Inflammatory macrophage (primary cell): ENCODE data around the gene CCDC69.
A peak's percentile ranks its signal among the peaks of the same experiment; 100 is the strongest.

ENCODE experiments used
- DNase-seq, 2 donors: peaks; one replicate each; pipeline ENCODE4 v3.0.0-alpha.2; 2020 to 2022

Gene CCDC69

DNA sequence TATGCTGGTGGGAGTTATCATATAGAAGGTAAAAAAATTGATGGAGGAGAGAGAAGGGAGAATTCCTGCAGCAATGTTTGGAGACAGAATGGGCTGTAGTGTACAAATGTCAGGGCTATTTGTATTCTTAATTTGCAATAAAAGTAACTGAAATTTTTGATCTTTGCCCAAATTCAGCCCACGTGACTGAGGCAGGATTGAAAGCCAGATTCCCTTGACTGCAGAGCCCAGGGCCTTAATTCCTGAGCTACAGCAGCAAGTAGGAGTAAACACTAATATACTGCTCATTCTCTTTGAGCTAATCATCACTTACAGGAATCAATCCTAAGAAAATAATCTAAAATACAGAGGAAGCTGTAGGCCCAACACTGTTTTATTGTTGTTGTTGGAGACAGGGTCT lies 61.1 kb downstream of the CCDC69 start:
- DNase-seq: no peak

DNA sequence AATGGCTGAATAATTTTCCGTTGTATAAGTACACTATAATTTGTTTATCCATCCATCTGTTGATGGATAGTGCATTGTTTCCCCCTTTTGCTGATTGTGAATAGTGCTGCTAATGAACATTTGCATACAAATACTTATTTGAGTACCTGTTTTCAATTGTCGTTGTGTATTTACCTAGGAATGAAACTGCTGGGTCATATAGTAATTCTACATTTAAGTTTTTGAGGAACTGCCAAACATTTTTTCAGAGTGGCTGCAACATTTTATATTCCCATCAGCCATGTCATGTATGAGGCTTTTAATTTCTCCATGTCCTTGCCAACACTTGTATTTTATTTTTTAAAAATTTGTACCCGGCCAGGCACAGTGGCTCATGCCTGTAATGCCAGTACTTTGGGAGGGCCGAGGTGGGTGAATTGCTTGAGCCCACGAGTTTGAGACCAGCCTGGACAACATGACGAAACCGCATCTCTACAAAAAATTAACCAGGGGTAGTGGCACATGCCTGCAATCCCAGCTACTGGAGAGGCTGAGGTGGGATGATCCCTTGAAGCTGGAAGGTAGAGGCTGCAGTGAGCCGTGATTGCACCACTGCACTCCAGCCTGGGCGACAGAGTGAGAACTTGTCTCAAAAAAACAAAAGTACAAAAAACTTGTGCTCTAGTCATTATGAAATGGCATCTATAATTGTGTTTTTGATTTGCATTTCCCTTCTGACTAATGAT lies 64.1 kb downstream of the CCDC69 start:
- no peak for DNase-seq

DNA sequence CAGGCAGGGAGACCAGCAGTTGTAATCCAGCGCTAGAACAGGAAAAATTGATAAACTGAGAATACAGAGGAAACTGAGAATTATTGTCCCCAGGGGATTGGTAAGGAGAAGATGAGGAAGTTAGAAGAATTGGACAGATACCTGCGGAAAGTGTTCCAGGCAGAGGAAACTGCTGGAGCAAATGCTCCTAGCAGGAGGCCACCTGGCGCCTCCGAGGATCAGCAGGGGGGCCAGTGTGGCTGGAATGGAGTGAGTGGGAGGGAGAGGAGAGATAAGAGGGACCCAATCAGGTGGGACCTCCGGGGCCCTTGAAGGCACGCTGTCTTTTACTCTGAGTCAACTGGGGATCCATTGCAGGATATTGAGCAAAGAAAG lies 65.6 kb downstream of the CCDC69 start:
- no peak for DNase-seq

DNA sequence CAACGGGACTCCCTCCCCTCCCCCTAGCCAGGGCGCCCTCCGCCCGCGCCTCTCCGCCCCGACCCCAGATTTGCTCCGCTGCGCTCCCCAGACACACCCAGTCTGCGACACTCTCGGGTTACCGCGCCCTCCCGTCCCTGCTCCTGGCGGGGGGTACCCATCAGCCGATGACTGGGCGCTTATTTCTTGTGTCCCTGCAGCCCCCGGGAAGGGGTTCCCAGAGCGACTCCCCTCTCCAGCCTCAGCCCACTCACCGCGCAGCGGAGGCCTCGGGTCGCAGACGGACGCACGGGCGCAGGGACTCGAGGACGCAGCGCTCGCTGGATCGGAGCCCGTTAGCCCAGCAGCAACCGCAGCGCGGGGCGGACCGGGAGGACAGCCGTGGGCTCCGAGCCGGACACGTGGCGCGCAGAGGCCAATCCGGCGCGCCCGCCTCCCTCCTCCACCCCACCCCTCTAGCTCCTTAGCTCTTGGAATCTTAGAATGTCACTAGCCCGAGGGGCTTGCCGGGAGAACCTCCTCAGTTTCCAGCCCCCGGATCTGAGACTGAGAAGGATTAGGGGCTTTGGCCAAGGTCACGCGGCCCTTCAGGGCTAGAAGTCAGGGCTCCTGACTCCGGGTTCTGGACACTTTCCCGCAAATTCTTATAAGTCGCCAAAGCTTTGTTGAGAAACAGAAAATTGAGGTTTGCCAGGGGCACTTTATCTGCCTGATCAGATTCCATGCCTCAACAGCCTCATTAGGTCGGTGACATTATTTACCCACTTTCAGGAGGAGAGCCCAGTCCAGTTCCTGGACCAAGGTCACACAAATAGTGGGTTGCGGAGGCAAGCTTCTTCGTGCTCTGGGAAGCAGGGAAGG lies 66.2 kb downstream of the CCDC69 start, which contains the start of gene ANXA6:
TSS of gene ANXA6 (minus strand) at position 354 of the 861 bp plus-strand sequence. CDS start 9,878 bp downstream, outside the sequence.
- peak; percentile 78 to 81 for DNase-seq

DNA sequence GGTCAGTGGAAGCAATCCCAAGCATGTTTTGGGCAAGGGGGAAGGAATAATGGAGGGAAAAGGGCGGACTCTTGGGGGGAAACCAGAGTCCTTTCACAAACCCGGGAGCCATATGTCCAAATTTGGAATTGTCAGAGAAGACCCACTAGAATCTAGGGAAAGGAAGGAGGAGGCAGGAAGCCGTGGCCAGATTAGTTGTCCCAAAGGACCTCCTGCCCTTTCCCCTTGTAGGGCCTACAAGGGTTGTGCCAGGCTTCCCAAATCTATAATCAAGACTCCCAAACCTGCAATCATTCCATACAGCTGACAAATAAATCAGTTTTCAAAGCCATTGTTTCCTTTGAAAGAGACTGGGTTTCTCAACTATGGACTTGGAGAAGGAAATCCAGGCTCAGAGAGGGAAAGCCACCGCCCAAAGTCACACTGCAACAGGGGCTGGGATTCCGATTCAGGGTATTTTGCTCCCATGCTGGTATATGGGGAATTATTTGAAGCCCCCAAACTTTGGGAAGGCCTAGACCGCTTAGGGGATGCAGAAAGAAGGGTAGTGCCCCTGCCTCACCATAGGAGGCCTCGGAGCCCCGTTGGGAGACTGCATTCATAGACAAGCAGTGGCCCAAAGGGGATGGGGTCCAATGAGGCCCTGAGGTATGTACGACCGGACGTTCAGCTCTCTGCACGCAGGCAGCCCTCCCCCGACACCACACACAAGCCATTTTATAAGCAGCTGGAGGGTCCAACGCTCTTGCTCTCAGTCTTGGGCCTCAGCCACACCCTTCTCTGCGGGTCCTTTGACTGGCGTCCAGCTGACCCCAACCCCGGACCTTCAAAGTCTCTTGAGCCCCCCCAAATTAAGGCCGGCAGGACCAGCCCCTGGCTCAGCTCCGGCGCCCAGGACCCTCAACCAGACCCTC lies 67.1 kb downstream of the CCDC69 start:
- DNase-seq: no peak

DNA sequence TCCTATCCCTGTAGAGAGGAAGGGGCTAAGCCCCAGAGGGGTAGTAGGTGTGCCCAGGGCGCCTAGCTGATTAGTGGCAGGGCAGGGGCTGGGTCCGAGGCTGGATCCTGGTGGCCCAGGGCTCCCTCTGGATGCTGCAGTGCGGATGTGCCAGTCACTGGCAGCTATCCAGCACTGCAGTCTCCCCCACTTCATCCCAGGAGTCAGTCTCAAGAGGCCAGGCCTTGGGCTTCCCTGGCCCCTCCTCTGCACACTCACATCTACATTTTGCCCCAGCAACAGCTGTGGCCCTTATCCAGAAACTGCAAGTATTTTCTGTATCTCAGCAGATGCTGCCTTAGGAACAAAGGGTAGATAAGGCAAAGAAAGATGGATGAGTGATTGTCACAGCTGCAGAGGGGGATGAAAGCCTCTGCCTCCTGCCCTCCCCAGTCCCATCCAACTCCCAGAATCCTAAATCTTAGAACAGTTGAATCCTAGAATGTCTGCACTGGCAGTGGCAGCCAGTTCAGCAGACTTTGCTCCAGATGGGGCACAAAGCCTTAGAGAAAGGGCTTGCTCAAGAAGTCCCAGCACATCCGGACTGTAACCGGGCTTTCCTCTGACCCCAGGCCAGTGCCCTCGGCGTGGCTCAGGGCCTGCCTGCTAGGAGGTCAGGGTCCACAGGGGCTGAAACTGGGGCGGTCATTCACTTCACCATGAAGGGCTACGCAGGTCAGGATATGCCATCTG lies 68.0 kb downstream of the CCDC69 start:
- DNase-seq: peak in 1 of 2 donors; percentile 7

DNA sequence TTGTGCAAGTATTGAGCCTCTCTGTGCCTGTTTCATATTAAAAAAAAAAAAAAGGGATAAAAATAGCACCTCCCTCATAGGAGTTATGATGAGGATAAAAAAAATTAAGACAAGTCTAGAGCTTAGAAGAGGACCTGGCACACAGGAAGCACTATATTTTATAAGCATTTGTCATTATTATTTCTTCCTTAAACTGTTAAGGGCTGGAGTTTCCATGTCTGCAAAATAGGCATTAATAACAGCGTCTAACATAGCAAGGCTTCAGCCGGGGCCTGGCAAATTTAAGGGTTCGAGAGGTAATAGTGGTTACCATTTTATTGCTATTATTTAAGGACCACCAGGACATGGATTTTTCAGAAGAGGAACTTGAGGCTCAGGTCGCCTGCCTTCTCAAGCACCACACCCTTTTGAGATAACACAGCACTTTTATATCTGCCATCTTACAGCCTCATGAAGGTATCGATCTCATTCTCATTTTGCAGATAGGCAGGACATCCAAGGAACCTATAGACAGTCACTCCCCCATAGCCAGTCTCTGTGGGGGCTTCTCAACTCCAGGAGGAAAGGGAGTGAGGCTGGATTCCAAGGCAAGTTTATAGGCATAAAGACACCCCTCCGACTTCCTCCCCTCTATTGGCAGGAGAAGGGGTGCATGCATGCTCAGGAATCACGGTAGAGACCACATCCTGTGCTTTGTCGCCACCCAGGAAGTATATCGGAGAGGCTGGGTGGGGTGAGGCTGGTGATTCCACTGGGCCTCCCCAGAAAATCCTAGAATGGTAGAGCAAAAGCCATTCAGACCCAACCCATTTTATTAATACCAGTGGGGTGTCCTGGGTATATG lies 68.7 kb downstream of the CCDC69 start:
- no peak for DNase-seq

DNA sequence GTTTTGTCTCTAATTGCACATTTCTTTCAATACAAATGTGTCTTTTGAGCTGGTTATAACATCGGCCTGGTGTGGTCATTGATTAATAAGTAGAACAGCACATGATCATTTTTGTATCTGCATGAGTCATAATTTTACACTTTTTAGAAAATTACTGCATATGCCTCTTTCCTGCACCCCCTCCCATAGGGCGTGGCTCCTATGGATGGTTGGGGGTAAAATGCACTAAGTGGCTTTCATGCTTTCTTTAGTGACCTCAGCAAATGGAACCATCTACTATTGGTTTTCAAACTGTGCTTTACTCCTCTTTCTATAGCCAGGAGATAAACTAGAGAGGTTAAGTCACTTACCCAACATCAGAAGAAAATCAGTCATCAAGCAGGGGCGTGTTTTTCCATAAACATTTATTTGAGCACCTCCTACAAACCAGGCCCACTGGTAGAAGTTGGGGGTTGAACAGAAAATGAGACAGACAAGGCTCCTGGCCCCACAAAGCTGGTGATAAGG lies 70.1 kb downstream of the CCDC69 start:
- DNase-seq: no peak

DNA sequence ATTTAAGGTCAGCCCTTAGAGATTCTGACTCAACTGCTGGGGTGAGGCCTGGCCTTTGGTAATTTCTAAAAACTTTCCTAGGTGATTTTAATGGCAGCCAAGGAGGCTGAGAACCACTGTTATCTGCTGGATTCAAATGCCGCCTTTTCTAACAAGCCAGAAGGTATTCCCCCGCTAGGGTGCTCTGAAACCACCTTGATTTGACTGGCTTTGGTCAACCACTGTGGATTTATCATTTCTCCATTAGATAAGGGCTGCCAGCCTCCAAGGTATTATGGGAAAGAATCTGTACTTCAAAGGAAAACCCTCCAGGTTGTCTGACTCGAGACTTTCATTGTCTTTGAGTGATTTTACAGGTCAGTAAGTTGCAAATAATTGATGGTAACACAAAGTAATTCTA lies 70.6 kb downstream of the CCDC69 start:
- DNase-seq: no peak

DNA sequence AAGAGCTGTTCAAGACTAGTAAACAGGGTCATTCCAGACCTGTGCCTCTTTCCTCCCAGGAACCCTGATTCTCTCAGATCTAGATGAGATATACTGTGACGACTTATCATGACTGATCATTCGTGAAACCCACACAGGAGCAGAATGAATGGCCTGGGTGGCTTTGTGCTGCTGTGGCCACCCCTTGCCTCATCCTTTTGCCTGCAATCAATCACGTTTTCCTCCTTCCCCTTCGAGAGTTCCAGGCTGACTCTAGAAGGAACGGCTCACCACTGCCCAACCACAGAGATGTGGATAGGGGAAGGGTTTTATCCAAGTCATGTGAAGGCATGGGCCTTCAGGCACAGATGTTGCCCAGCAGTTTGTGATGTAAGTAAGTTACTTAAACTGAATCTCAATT lies 72.1 kb downstream of the CCDC69 start:
- peak; percentile 98 to 99 for DNase-seq

DNA sequence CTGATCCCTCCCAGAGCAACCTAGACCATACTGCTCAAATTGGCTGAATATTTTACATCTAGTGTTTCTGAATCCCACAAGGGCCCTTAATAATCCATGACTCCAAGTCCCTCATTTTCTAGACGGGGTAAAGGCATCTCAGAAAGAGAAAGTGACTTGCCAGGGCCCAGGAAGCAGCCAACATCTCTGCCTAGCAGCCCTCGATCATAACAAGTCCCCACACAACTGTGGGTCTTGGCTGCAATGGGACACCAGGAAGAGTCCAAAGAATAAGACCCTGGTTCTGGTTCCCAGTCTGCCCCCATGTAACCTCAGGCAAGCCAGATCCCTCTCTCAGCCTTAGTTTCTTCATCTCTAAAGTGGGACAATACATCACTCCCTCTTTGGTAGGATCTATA lies 72.6 kb downstream of the CCDC69 start:
- no peak for DNase-seq

DNA sequence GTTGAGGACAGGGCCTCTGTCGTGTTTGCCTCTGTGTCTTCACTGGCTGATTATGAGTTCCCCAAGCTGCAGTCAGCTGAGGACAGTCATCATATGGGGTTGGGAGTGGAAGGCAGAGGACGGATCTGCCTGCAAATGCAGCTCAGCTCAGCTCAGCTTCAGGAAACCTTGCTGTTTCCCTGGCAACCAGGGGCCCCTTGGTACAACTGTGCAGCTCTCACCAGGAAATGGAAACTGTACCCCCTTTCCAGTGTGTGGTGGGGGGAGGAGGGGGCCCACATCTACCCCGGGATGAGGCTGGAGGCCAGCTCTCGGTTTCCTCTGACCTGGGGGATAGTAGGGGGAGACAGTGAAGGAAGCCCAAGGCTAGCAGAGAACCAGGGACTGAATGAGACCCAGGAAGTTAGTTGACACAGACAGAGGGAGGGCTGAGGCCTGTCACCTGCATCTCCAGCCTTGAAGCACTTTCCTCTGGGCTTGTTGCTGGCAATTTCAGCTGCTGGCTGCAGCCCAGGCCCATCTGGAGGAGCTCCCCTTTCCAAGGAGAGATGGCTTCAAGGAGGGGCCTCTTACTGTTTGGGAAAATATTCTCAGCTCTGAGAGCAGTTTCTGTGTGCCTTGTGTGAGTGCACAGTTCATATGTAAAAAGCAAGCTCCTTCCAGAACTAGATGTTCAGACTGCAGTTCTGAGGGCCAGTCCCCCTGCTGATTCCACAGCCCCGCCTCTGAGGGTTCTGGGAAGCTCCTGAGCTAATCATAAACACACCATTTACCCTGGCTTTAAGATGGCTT lies 73.2 kb downstream of the CCDC69 start:
- peak; percentile 80 to 91 for DNase-seq

DNA sequence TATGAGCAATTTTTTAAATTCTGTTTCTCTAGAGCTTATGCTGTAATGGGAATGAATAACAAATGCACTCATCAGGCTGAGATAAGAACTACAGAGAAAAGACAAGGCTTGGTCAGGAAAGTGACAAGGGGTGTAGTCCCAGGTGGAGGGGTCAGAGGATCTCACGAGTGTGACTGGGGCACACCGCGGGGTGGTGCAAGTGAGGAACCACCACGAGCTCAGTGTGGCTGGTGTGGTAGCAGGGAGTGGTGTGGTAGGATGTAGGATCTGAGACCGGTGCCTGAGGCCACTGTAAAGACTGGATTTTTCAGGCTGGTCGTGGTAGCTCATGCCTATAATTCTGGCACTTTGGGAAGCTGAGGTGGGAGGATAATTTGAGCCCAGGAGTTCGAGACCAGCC lies 75.3 kb downstream of the CCDC69 start:
- DNase-seq: no peak

DNA sequence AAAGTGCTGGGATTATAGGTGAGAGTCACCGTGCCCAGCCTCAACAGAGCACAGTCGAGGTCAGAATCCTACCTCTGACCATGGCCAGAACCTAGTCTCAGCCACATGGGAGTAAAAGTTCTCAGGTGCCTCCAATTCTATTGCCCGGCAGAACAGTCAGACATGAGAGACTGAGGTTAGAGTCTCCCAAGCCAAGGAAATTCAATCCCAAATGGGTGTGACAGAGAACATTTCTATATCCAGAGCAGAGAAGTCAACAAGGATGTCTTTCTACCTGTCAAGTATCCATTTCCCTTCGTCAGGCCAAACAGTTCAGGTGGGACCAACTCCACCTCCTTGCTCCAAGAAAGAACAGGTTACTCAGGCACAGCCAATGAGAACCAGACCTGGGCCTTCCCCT lies 76.9 kb downstream of the CCDC69 start:
- DNase-seq: no peak

DNA sequence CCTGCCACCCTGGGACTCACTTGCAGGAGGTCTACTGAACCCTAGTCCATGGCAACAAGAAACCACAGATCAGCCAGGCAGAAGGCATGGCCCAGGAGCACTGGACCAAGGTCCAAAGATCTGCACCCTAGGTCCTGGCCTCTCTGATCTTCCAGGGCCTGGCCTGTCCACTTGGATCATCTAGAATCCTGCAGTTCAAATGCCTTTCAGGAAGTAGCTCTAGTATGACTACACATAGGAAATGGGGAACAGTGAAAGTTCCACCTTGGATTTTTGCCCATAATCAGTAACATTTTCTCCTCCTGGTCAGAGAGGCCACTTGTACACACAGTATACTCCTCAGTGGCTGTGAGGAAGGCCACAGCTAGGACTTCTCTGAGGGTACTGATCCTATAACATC lies 77.8 kb downstream of the CCDC69 start:
- DNase-seq: peak; percentile 30 to 45

DNA sequence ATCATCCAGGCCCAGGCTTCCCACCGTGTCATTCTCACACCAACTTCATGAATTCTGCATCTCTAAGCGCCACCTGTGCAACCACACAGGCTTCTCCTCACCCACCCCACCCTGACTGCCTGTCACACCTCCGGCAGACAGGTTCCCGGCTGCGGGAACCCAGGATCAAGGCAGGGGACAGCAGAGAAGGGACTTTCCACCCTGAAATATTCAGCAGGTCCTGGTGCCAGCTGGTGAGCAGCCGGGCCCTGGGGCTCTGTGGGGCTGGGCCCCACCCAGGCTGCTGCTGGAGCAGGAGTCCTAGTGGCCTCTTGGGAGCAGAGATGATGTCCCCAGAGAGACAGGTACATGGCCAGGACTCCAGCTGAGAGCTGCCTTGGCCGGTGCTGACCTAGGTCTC lies 79.0 kb downstream of the CCDC69 start:
- no peak for DNase-seq

DNA sequence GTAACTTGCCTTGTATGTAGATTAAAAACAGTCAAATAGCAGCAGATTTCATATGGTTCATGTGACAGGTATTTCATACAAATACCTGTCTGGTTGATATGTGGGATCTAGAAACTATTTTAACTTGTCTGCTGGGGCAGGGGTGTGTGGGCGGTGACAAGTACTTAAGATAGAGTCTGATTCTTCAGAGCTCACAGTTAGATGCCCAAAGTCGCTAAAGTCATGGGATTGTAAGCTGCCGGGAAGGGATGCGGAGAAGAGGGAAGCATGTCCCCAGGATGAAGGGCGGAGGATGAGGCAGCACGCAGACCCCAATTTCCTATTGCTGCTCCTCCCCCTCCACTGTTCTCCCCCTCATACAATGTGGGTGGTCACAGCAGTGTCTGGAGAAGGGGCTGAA lies 79.6 kb downstream of the CCDC69 start:
- no peak for DNase-seq

DNA sequence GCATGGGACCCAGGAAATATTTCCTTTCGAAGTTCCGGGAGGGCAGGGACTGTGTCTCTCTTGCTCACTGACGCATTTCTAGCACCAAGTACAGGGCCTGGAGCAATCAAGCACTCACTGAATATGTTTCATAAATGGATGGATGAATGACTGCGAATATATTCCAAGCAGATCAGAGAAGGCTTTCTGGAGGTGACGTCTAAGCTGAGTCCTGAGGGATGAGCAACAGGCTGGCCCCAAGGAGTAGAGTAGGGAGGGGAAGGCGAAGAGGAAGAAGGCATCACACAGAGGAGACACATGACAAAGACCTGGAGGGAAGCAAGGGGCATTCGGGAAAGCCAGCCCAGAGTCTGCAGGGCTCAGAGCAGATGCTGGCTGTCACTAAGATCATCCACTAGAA lies 80.2 kb downstream of the CCDC69 start:
- no peak for DNase-seq

DNA sequence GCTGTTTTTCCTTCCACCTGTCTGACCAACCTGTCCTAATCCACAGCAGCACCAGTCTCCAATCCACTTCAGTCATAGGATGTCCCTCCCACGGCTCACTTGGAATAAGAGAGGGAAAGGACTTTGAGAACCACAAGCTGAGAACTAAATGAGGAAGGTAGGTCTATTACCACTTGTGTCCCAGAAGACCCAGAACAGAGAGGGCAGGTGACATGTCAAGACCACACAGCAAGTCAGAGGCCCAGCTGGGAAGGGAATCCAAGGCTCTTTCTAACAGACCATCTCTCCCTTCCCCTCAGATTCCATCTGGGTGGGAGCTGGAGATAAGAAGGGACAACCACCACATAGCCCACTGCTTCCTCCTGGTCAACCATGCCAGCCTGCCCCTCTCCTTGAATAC lies 81.0 kb downstream of the CCDC69 start:
- DNase-seq: no peak

DNA sequence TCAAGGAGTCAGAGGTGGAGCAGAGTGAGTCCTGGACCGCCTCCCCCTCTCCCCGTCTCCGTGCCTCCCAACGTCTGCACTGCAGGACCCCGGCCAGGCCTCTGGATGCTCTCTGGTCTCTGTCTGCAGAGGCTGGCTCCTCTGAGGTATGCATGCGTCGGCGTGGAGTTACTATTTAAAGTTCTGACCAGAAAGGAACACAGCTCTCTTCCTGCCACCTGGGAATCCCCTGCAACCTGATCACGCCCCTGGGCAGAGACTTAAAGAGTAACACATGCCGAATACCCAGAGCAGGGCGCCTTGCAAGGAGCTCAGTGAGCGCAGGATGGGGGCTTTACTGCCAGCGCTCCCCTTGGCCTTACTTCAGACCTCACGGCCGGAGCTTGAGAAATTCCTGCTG lies 82.4 kb downstream of the CCDC69 start:
- DNase-seq: no peak
